ENCODE measurements around the gene SLC35D3.
"Not testable (repeated sequence)": the region's sequence is repeated elsewhere in the genome, so short reads cannot be mapped to it uniquely, and the experiment has no call there.

SLC35D3 gene, protein sequence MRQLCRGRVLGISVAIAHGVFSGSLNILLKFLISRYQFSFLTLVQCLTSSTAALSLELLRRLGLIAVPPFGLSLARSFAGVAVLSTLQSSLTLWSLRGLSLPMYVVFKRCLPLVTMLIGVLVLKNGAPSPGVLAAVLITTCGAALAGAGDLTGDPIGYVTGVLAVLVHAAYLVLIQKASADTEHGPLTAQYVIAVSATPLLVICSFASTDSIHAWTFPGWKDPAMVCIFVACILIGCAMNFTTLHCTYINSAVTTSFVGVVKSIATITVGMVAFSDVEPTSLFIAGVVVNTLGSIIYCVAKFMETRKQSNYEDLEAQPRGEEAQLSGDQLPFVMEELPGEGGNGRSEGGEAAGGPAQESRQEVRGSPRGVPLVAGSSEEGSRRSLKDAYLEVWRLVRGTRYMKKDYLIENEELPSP

DNA sequence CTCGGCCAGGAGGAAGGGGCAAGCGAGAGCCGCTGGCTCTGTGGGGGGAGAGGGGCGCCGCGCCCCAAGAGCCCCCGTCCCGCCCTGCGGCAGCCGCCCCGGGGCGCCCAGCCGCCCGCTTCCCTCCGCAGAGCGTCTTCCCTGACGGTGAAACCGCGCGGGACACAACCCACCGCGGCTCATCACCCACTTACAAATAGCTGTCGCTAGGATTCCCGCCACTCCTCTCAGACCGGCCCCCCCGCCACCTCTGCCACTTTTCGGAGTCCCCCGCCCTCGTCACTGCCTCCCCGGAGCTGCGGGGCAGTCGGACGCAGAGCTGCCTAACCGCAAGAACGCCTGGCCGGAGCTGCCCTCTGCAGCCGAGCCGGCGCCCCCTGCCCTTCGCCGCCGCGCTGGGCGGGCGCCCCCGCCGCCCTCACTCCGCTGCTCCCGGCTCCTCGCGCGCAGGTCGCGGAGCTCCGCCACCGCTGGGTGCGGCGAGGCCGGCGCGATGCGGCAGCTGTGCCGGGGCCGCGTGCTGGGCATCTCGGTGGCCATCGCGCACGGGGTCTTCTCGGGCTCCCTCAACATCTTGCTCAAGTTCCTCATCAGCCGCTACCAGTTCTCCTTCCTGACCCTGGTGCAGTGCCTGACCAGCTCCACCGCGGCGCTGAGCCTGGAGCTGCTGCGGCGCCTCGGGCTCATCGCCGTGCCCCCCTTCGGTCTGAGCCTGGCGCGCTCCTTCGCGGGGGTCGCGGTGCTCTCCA lies at the start of gene SLC35D3:
SLC35D3 (plus strand) TSS at position 366 of the 749 bp plus-strand sequence; CDS start at position 494, 128 bp downstream.
- no peak for DNase-seq (ENCODE audit: low spot score)

DNA sequence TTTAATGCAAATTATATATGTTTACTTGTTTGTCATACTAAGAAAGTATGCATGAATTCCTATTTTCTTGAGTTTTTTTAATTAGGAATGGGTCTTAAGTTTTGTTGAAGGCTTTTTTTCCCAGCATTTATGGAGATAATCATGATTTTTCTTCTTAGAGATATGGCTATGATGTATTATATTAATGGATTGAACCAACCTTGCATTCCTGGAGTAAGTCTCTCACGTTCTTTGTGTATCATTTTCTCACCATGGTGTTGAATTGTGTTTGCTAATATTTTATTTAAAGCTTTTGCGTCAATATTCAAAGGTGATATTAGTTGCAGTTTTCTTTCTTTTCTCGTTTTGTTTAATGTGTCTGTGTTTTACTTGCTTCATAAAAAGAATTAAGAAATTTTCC lies 48.4 kb upstream of the SLC35D3 start:
- no peak for DNase-seq (ENCODE audit: low spot score)

DNA sequence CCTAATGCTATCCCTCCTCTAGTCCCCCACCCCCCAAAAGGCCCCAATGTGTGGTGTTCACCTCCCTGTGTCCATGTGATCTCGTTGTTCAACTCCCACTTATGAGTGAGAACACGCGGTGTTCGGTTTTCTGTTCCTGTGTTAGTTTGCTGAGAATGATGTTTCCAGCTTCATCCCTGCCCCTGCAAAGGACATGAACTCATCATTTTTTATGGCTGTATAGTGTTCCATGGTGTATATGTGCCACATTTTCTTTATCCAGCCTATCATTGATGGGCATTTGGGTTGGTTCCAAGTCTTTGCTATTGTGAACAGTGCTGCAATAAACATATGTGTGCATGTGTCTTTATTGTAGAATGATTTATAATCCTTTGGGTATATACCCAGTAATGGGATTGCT lies 45.6 kb upstream of the SLC35D3 start:
- not testable (repeated sequence) for DNase-seq (ENCODE audit: low spot score)

DNA sequence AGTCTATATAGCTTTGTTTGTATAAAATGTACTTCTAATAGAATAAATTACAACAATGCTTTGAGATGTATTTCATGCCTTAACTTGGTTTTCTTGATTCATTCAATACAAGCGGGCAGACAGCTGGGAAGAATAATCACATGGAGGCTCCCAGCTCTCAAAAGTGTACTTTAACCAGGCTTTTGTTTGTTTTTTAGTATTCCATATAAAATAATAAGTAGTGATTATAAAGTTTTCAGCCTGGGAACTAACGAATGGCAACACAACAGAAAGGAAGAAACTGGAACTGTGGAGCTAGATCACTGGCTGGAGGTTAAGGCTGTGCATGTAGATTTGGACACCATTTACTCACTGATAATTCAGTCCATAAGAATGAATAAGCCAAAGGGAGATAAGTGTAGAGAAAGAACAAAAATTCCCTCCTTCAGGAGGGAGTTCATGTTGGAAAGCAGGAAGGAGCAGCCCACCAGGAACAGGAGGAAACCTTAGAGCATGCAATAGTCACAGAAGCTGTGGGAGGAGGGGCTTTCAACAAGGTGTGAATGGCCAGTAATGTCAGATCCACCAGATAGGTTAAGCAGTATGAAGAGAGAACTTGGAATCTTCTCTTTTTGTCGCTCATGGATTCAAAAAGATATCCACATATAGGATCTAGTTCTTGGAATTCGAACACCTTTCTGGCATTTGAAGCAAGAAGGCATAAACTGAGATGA lies 41.2 kb upstream of the SLC35D3 start:
- DNase-seq (ENCODE audit: low spot score) = no peak

DNA sequence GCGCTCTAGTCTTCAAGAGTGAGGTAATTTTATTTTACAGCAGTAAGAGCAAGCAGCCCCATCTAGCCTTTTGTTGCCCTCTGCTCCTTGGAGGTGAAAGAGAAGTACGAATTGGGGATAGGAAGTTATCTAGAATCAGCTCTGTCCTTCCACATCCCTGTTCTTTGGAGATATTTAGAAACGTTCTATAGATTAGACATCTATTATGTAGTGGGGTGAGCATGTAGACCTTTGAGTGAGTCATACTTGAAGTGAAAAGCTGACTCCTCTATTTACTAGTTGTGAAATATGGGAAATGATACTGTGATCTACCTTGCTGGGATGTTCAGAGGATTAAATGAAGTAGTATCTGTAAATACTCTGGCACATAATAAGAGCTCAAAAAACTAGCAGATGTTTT lies 36.0 kb upstream of the SLC35D3 start:
- DNase-seq (ENCODE audit: low spot score) = no peak

DNA sequence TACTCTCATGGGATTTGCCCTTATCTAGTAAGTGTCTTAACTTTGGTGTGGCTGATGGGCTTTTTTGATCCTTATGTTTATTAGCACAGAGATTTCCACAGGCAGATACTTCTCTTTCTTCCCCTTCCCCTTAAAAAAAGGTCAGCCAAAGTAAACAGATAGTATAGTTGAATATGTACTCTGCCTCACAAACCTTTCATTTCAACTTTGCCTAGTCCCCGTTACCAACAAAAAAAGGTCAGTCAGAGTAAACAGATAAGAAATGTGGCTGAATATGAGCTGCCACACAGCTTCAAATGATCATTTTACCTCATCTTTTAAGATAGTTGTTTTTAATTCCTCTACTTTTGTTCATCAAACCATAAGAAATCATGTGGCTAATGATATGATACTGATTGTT lies 34.1 kb upstream of the SLC35D3 start:
- no peak for DNase-seq (ENCODE audit: low spot score)

DNA sequence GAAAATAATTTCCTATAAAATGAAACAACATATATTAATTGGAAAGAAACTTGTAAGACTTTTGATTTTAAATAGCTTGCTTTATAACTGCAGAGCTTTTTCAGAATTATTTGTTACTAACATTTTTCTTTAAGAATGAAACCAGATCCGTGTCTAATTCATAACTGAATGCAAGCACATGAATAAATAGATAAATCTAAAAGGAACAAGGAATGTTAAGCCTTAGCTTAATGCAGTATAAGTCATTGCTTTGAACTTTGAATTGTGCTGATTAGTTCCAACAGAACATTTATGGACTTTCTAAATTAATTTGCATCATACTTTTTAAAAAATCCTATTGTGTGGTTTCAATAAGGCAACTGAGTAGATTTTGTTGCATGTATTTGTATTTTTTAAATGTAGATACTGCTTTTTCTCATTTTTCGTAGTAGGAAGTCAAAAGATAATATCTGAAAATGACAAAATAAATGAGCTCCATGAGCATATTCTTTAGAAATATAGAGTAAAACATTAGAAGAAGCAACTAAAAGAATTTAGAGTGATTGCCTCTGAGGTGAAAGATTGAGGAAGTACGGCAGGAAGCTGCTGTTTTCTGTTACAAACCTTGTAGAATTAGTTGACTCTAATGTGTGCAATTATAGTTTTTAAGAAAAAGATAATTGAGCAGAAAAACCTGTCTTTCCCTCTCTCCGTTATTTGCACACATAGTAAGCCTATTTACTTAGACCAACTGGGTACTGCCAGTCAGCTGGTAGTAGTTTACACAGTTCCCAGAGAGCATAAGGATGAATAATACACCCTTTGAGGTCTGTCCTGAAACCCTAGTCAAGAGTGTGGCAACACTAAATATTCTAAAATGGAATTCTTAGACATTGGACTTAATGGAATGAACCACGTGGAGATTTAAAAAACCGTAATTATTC lies 32.6 kb upstream of the SLC35D3 start:
- DNase-seq (ENCODE audit: low spot score) = peak; percentile 13

DNA sequence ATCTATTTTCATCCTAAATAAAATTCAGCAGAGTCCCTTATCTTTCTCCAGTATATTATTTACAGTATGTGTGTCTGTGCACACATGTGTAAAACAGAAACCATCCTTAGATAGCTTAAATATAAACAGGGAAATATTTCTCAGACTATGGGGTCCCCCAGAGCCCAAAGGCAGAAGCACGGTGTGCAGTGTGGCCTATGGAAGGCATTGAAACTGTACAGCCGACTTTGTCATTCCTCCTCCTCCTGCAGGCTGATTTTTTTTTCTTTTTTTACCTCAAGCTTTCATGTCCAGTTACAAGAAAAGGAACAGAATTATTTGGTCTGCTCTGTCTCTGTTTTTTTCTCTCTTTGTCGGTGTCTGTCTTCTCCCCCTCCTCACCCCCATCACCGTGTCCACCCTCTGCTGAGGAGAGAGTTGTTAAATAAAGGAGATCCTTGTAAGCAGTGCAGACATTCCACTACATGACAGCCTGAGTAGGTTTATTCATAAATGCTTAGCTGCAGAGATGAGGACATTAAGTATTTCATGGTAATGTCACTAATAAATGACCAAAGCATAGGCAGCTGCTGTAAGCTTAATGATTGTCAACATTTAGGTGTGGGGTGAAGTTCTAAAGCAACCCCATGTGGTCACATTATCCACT lies 31.8 kb upstream of the SLC35D3 start:
- DNase-seq (ENCODE audit: low spot score) = no peak

DNA sequence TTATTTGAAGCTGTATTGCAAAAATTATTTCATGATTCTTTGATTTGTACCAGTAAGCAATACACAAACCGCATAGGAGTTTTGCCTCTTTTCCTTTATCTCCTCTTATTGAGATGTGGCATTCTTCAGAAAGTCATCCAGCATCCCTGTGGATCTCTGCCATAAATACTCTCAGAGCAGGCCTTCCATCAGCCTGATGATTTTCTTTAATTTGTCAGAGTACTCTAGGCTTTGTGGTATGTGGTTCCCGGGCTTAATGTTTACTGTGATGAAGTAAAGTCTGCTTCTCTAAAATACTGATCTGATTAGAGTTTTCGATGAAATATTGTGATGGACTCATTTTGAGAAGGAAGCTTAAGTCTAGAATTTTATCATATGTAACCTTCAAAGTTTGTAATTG lies 31.1 kb upstream of the SLC35D3 start:
- DNase-seq (ENCODE audit: low spot score) = no peak

DNA sequence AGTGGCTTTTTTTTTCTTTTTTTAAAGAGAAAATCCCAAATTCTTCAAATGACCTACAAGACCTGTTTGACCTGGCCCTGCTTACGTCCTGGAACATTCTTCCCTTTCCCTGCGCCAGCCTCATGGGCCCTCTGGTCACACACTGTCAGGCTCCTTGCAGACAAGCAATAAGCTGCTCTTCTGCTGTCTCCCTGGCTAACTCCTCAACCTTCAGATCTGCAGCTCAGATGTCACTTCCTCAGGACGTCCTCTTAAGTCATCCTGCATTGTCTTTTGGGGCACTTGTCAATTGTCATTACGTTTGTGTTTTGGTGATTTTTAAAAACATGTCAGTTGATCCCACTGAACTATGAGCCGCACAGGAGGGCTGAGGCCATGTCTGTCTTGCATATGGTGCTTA lies 28.9 kb upstream of the SLC35D3 start:
- no peak for DNase-seq (ENCODE audit: low spot score)

DNA sequence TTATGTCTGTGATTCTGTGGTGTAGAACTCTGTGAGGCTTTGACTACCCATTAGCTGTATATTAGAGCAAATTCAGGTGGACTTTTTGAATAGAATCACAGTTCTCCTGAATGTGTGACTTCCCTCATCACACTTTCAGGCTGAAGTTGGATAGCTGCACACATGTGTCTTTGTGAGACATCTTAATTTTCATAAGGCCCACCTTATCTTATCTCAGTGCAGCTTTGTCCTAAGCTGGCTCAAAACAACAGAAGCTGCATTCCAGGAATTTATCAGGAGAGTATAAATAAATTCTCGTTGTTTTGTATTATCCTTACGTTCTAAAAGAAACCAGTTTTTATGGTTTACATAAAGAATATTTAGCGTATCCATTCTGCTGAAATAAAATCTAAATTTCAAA lies 26.2 kb upstream of the SLC35D3 start:
- no peak for DNase-seq (ENCODE audit: low spot score)

DNA sequence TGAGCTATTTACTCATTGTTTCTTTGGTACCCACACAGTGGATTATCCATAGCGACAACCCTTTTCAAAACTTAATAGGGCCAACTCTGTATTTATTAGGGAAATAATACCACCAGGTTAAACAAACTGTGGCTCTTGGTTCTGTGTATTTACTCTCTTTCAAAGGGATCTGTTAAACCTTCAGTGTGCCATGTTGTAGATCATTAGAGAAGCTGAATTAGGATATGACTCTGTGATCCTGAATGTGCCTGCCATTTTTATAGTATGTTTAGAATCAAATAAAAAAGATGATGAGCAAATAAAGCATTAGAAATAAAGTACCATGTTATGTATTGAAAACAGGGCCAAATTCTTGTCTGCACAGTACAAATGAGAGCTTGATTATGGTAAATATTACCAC lies 25.0 kb upstream of the SLC35D3 start:
- DNase-seq (ENCODE audit: low spot score) = no peak

DNA sequence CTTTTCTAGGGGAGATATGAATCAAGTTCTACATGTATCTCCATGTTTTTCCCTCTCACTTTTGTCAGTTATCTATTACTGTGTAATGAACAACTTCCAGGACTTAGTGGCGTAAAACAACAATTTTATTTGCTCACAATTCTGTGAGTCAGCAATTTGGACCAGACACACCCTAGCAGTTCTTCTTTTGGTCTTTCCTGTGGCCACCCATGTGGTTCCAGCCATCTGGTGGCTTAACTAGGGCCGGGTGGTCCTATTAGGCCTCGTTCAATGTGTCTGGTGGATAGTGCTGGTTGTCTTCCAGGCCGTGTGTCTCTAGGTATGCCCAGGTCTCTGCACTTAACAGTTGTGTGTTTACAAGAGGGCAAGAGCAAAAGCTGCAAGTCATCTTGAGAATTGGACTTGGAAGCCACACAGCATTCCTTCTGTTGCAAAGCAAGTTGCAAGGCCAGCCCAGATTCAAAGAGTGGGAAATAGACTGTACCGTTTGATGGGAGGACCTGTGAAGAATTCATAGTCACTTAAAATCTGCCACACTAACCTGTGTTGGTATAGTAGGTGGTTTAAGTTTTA lies 20.8 kb upstream of the SLC35D3 start:
- DNase-seq (ENCODE audit: low spot score) = no peak

DNA sequence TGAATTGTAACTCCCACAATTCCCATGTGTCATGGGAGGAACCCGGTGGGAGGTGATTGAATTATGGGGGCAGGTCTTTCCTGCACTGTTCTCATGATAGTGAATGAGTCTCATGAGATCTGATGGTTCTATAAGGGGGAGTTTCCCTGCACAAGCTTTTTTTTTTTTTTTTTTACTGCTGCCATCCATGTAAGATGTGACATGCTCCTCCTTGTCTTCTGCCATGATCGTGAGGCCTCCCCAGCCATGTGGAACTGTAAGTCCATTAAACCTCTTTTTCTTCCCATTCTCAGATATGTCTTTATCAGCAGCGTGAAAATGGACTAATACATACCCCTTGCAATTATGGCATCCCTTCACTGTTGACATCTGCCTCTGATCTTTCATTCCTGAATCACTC lies 17.6 kb upstream of the SLC35D3 start:
- not testable (repeated sequence) for DNase-seq (ENCODE audit: low spot score)

DNA sequence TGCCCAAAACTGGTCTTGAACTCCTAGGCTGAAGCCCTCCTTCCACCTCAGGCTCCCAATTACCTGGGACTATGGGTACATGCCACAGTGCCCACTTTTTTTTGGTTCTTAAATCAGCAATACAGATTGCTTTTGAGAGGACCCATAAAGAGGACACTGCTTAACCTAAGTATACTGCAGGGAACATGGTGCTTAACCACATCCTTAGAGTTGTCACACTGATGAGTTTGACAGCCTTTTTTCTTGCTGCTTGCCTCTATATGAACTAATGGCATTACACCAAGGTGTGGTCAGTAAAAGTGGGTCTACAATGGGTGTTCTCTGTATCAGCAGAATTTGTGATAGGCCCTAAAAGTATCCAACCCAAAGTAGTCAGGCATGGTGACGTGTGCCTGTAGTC lies 7.2 kb upstream of the SLC35D3 start:
- DNase-seq (ENCODE audit: low spot score) = no peak

DNA sequence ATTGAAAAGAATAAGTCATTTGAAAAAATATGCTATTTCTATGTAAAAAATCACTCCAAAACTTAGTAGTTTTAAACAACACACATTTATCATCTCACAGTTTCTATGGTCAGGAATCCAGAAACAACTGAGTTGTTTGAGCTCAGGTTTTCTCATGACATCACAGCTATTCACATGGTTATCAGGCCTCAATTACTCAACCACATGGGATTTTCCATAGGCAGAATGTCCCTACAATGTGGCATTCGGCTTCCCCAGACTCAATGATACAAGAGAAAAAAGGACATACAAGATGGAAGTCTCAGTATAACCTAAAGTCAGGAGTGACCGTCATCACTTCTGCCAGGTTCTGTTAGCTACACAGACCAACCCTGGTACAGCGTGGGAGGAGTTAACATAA lies 3.4 kb upstream of the SLC35D3 start:
- DNase-seq (ENCODE audit: low spot score) = no peak

DNA sequence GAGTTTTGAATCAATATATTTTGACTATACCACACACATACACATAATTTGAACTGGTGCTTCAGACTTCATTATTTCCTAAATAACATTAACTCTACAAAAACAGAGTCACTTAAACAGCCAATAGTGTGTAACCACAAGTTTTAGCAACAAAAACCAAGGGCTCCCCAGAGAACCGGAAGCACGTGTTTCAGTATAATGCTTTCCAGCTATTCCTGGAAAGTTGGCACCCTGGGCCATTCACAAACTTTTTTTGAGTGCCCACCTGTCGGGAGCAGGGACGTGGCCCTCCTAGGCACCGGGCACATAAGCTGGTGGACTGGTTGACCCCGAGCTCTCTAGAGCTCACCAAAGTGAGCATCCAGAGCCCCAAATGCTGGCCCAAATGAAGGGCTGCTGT lies 1.9 kb upstream of the SLC35D3 start:
- DNase-seq (ENCODE audit: low spot score) = peak; percentile 7

DNA sequence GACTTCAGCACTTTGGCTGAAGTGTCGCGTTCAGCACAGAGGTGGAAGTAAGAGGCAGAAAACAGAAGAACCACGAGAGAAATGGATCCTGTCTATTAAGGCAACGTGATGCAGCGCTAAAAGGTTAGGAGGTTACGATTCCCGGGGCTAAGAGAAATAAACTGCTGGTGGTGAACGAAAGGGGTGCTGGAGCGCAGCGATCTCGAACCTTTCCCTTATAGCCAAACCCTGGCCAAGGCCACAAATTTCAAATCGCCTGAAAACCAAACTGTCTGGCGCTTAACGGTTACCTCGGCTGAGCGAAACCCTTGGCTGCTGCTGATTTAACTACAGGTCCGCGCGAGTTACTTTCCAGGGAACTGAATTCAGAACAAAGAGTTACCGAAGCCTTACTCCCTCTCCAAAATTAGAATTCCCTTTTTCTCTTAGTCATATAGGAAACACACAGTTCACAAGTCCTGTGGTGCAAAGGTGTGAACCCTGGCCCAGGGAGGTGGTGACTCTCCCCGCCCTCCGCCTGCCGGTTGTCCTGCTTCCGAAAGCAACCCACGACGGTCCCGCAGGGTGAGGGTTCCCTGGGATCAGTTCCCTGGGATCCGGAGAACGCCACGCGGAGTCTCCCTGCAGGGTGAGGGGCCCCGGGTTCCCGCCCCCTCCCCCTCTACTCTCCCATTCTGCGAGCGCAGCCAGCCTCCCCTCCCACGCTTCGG lies 1.3 kb upstream of the SLC35D3 start:
- DNase-seq (ENCODE audit: low spot score) = no peak

DNA sequence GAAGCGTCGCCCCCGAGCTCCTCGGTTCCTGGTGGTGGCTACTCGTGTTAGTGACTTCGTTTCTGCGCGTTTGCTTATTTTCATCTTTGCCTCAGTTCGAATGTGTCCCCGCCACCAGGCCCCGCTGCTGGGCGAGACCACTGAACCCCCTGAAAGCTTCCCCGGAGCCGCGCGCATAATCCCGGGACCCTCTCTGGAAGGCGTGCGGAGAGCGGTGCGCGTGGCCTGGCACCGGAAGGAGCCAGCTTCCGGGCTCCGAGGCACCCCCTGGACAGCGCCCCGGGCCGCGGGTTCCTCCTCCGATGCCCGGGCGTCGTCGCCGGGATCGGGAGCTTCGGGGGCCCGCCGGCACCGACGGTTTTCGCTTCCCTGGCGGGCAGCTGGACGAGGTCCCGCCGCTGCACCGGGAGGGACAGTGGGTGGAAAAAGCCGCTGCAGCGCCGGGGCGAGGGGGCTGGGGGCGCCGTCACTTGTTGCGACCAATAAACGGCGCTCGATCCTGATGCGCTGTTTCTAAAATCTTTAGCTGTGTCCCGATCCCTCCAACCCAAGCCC lies 643 bp upstream of the SLC35D3 start:
- DNase-seq (ENCODE audit: low spot score) = no peak

DNA sequence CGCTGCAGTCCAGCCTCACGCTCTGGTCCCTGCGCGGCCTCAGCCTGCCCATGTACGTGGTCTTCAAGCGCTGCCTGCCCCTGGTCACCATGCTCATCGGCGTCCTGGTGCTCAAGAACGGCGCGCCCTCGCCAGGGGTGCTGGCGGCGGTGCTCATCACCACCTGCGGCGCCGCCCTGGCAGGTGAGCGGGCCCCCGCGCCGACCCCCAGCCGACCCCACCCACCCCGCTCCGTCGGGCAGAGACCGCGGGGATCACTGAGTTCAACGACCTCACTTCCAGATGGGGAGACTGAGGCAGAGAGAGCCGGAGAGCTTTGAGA lies 545 bp downstream of the SLC35D3 start:
- DNase-seq (ENCODE audit: low spot score) = no peak
